ENCODE results near the gene APEH. TPM values are rescaled to one million over a fixed set of nuclear protein-coding genes. Genes with fewer than 3 reads are reported as not detected.

Gene APEH
- total RNA-seq, 1 experiment from 2014 or later = 87.5 TPM

DNA sequence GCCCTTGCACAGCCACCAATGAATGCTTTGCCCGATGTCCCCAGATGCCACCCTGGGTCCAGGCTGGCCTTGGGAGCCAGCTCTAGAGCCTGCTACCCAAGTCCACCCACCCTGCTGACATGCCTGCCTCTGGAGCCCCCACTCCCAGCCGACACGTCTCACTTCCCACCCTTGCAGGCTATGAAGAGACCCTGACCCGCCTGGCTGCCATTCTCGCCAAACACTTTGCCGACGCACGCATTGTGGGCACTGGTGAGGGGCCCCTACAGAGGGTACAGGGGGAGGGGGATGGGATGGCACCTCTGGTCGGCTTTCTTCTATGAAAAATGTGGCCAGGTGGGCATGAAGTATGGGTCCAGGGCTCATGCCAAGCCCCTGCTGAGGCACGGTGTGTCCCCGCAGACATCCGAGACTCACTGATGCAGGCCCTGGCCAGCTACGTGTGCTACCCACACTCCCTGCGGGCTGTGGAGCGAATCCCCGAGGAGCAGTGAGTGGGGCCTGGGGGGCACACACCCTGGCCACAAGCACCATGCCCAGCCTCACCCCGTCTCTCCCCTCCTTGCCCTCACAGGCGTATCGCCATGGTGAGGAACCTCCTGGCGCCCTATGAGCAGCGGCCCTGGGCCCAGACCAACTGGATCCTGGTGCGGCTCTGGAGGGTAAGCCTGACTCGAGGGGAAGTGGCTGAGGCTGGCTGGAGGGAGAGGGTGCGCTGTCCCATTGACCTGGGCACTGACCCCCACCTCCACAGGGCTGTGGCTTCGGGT, 39.4 kb downstream of the APEH start:
- H3K27me3 ChIP-seq = no peaks in the 10 kb centered on the region
- DNase-seq = no peak
- H3K36me3 ChIP-seq = no peaks in the 10 kb centered on the region
- no peaks in the 10 kb centered on the region for H3K9me3 ChIP-seq
- no peak overlapping the region for H3K4me3 ChIP-seq

DNA sequence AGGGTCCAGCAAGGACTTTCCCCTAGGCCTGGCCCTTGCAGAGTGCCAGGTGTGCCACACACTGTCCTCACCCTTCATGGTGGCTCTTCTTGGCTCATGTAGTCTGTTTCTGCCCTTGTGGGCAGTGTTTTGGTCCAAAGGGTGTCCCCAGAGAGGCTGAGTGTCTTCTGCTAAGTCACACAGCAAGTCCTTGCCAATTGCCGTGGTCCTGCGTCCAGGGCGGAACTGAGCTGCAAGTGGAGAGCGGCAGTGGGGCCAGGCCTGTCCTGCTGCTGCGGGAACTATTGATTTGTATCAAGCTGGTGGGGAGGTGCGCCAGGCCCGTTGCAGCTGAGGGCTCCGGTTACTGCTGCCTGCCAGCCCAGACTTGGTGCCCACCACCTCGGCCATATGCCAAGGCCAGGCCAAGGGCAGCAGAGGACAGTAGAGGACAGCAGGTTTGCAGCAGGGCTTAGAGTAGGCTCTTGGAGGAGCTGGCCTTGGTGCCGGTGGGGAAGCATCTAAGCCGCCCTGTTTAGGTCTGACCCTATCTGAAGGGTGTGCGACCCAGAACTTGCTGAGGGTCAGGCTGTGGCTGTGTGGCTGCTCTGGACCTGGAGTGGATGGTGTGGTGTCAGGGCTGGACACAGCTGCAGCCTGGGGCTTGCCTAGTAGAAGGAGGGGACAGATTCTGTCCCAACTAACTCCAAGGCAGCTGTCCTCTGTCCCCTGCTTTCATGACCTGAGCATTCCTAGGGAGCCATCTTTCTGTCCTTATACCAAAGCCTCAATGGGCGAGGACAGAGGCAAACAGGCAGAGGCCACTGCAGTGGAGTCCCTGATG, 40.8 kb downstream of the APEH start:
- H3K36me3 ChIP-seq = no peaks in the 10 kb centered on the region
- no peaks in the 10 kb centered on the region for H3K9me3 ChIP-seq
- no peak overlapping the region for H3K4me3 ChIP-seq
- no peaks in the 10 kb centered on the region for H3K27me3 ChIP-seq
- no peak for DNase-seq

DNA sequence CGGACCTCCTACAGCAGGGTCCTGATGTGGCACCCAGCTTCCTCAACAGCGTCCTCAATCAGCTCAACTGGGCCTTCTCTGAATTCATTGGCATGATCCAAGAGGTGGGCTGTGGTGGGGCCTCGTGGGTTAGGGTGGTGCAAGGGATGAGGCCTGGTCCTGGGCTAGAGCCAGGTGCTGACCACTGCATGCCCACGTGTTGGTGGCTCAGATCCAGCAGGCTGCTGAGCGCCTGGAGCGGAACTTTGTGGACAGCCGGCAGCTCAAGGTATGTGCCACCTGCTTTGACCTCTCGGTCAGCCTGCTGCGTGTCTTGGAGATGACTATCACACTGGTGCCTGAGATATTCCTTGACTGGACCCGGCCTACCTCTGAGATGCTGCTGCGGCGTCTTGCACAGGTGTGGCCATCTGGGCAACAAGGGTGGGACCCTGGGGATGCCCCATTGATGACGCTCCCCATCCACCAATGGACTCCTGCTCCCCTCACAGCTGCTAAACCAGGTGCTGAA, 41.5 kb downstream of the APEH start:
- no peaks in the 10 kb centered on the region for H3K9me3 ChIP-seq
- no peak for DNase-seq
- no peaks in the 10 kb centered on the region for H3K36me3 ChIP-seq
- H3K4me3 ChIP-seq = no peak overlapping the region
- no peaks in the 10 kb centered on the region for H3K27me3 ChIP-seq

DNA sequence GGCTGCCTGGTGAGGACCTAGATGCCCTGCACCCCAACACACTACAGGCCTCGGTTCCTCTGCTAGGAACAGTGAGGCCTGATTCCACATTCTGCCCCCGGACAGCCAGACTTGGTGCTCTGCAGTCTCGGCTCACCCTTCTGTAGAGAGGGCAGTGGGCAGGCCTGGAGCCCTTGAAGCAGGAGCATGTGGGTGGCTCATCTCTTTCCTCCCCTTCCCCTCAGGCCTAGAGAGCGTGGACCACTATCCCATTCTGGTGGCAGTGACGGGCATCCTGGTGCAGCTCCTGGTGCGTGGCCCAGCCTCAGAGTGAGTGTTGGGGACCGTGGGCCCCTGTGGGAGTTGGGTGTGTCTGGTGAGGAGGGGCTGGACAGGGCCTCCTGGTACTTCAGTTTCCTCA, 42.0 kb downstream of the APEH start:
- no peak for DNase-seq
- peaks cover under 1% of the 10 kb centered on the region; the same call in 1 of the 2 replicates for H3K36me3 ChIP-seq
- no peak overlapping the region for H3K4me3 ChIP-seq
- no peaks in the 10 kb centered on the region for H3K27me3 ChIP-seq
- no peaks in the 10 kb centered on the region for H3K9me3 ChIP-seq

DNA sequence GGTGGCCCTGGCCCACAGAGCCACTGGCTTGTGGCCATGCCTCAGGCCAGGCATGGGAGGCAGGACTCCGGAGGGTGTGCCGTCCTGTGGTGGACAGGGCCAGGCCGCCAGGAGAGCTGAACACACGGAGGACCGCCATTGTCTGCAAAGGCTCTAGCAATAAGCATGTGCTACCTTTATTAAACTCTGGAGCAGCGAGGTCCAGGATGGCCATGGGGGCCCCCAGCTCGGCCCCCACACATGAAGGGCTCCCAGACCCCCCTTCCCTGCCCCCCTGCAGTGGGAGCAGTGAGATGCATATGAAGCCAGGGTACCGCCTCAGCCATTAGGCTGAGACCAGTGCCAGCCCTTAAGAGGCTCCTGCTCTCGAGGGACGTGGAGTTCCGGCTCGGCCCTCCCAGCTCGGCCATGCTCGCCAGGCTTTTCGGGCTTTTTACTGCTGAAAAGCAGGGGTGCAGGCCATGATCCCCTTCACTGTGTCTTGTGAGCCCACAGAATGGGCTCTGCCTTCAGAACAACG, 42.6 kb downstream of the APEH start:
- no peak for DNase-seq
- Histone ChIP-seq H3K36me3 (peaks cover 3% of the 10 kb centered on the region; the same call in 1 of the 2 replicates), H3K4me3 (no peak overlapping the region), H3K9me3 (no peaks in the 10 kb centered on the region), H3K27me3 (no peaks in the 10 kb centered on the region)

DNA sequence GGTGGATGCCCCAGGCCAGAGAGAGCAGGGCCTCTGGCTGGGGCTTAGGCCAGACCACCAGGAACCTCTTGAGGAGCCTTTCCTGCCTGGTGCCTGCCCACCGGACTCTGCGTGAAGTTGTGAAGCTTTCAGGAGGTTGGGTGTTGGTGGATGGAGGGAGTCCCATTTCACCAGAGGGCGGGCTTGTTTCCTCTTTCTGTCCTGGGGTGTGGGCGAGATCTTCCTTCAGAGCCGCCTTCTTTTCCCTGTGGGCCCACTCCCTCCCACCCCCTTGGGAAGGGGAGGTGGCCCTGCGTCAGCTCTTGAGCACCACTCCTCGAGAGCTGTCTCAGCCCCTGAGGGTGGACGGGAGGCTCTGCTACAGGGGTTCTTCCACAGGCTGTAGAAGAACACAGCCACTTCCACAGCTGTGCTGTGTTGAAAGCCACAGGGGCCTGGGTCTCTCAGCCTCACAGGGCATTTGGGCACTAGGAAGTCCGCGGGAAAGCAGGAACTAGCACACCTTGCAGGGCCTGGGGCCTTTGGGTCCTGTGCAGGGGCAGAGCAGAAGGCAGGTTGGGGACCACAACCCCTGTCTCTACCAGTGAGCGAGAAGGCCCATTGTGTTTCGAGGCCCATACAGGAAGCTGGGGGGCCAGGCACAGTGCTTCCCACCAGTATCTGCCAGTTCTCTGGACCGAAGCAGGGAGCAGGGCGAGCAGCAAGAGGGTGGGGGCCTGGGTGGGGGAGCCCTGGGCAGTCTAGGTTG, 43.2 kb downstream of the APEH start:
- no peak for DNase-seq
- Histone ChIP-seq H3K4me3 (no peak overlapping the region), H3K27me3 (no peaks in the 10 kb centered on the region), H3K9me3 (no peaks in the 10 kb centered on the region), H3K36me3 (peaks cover 3% of the 10 kb centered on the region; the same call in 1 of the 2 replicates)

DNA sequence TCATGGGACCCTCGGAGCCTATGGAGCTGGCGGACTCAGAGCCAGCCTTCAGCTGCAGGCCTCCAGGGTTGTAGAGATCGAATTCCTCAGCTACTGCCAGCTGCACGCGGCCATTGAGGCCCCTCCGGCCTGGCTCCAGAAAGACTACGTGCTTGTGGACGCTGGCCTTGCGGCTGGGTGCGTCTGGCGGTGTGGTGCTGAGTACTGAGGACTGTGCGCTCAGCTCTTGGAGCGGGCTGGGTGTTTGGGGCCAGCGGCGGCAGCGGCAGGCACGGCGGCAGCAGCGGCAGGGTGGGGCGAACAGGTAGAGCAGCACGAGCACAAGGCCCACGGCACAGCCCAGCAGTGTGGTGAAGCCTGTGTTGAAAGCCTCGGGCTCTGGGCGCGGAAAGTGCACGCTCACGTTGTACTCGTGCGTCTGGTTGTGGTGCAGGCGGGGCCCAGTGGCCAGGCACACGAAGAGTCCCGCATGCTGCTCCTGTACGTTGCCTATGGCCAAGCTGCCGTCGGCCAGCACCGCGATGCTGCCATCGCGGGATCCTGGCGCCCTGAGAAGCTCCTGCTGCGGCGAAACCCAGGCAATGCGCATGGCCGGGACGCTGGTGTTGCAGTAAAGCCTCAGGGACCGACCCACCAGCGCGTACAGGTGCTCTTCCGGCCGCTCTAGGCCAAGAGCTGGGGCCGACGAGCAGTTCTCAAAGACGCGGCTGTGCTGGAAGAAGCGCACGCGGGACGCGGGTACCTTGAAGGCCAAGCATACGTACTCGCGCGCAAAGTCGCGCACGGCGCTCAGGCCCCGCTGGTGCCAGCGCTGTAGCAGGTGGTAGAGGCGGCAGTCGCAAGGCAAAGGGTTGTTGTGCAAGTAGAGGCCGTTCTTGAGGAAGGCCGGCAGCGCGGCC, 44.1 kb downstream of the APEH start:
- no peaks in the 10 kb centered on the region for H3K27me3 ChIP-seq
- no peaks in the 10 kb centered on the region for H3K9me3 ChIP-seq
- DNase-seq = no peak
- no peak overlapping the region for H3K4me3 ChIP-seq
- H3K36me3 ChIP-seq = peaks cover 3% of the 10 kb centered on the region; the same call in 1 of the 2 replicates

DNA sequence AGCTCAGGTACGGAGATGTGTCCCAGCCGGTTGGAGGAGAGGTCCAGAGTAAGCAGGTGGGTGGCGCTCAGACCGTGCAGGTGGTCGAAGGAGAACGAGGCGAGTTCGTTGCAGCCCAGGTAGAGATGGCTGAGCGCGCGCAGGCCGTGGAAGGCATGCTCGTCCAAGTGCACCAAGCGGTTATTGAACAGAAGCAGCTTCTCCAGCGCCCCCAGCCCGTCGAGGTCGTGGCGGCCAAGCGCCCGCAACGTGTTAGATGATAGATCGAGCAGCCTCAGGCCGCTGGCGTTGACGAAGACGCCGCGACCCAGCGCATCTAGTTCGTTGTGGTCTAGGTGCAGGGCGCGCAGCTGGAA, 44.7 kb downstream of the APEH start:
- Histone ChIP-seq H3K4me3 (no peak overlapping the region), H3K9me3 (no peaks in the 10 kb centered on the region), H3K27me3 (no peaks in the 10 kb centered on the region), H3K36me3 (peaks cover 3% of the 10 kb centered on the region; the same call in 1 of the 2 replicates)
- DNase-seq = no peak

DNA sequence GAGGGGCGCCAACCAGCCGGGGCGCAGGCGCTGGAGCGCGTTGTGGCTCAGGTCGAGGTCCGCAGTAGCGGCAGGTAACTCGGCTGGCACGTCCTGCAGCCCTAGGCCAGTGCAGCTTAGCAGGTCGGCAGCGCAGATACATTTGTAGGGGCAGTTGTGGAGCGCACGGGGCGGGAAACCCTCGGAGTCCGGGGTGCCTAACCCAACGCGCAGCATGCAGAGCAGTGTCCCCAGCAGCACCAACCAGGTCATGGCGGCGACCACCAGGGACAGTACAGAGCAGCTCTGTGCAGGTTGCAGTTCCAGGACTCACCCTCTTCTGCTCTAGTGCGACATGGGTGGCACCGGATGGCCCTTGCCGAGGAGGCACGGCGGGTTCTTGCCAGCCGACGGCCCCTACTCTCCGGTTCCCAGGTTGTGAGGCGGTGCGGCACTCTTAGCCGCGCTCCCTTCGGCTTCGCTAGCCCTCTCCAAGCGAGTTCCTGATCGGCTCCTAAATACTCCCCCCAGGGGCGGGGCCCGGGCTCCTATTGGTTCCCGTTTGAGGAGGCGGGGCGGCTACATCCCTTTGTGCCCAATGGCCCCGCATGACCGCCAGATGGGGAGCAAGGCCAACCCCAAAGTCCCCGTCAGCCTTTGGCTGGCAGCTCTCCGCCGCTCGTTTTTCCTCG, 45.2 kb downstream of the APEH start, which contains the start of gene AMIGO3:
AMIGO3 (minus strand) TSS at position 471 of the 671 bp plus-strand sequence; CDS start at position 252, 219 bp downstream.
- Histone ChIP-seq H3K9me3 (no peaks in the 10 kb centered on the region), H3K27me3 (no peaks in the 10 kb centered on the region), H3K4me3 (no peak within 1 kb of the TSS), H3K36me3 (peaks cover 3% of the 10 kb centered on the region; the same call in 1 of the 2 replicates)
- peak; percentile 74 for DNase-seq

DNA sequence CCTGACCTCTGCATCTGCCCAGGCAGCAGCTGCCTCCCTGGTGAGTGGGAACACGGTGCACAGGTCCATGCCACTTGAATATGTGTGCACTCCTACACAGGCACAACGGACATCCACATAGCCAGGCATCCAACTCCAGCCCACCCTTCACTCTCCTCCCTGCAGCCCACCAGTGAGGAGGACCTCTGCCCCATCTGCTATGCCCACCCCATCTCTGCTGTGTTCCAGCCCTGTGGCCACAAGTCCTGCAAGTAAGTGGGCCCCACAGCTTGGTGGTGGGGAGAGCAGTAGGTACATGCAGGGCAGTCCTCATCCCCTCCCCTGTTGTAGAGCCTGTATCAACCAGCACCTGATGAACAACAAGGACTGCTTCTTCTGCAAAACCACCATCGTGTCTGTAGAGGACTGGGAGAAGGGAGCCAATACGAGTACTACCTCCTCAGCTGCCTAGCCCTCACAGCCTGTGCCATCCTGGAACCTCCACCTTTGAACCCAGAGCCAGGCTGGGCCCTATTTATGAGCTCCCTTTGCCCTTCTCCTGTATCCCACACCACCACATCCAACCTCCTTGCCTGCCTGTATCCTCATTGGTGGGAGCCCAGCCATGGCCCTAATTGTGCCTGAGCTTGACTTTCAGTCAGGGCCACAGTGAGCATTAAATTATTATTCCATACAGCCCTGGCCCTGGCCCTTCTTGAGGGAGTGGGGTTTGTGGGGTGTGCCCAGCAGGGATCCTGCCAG, 46.9 kb downstream of the APEH start:
- no peak for DNase-seq
- no peaks in the 10 kb centered on the region for H3K9me3 ChIP-seq
- H3K4me3 ChIP-seq = no peak overlapping the region
- H3K27me3 ChIP-seq = no peaks in the 10 kb centered on the region
- peaks cover 3% of the 10 kb centered on the region; the same call in 1 of the 2 replicates for H3K36me3 ChIP-seq

DNA sequence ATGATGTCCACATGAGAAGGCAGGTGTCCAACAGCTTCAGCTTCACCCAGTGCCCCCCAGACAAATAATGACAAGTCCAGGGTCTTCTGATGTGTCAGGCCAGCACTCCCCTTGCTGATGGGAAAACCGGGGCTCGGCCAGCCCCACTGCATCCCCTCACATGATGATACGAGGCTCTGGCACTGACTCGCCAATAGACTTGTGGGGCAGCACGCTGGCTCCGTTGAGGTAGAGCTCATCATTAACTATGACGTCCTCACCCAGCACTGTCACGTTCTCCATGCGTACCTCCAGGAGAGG, 47.4 kb downstream of the APEH start:
- no peak overlapping the region for H3K4me3 ChIP-seq
- DNase-seq = no peak
- no peaks in the 10 kb centered on the region for H3K27me3 ChIP-seq
- H3K9me3 ChIP-seq = no peaks in the 10 kb centered on the region
- peaks cover 3% of the 10 kb centered on the region; the same call in 1 of the 2 replicates for H3K36me3 ChIP-seq

DNA sequence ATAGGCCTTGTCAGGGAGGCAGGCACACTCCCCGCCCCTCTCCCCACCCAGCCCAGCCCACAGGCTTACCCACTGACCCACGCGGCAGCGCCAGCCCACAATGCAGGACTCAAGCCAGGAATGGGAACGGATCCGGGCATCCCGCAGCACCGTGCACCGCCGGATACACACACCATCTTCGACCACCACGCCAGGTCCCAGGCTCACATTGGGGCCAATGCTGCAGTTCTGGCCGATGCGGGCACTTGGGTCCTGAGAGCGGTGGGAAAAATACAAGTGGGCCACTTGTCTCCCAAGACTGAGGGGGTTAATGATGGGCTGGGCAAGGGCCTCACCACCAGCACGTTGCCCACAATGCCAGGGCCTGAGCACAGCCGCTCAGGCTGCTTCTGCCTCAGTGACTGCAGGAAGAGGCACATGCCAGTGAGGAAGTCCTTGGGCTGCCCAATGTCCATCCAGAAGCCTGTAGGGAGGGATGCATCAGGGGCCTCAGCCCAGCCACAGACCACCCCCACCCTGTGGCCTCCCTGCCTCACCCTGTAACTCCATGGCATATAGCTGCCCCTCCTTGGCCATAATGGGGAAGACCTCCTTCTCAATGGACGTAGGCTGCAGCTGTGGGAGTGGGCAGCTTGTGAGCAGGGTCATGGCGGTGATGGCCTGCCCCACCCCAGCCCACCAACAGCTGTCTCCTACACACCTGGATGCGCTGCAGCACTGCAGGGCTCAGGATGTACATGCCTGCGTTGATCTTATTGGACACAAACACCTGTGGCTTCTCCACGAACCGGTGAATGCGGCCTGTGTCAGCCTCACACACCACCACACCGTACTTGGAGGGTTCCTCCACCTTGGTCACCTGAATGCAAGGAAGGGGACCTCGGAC, 48.0 kb downstream of the APEH start:
- no peak for DNase-seq
- no peaks in the 10 kb centered on the region for H3K27me3 ChIP-seq
- no peaks in the 10 kb centered on the region for H3K9me3 ChIP-seq
- no peak overlapping the region; the same call in 1 of the 2 replicates for H3K4me3 ChIP-seq
- peaks cover 3% of the 10 kb centered on the region; the same call in 1 of the 2 replicates for H3K36me3 ChIP-seq

DNA sequence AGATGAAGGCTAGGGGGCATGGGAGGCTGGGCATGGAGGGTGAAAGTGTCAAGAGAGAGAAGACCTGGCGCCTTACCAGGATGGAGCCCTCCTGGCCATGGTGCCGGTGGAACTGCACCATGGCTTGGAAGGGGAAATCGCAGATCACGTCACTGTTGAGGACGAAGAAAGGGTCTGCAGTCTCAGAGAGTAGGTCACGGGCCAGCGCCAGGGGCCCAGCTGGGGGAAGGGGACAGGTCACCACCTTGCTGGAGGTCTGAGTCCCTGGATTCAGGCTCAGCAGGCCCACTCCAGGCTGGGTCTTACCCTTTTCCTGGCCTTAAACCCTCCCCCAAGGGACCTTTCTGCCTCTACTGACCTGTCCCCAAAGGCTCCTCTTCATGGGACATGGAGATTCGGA, 48.7 kb downstream of the APEH start:
- no peaks in the 10 kb centered on the region for H3K27me3 ChIP-seq
- H3K36me3 ChIP-seq = peaks cover 3% of the 10 kb centered on the region; the same call in 1 of the 2 replicates
- no peak for DNase-seq
- H3K9me3 ChIP-seq = no peaks in the 10 kb centered on the region
- H3K4me3 ChIP-seq = peak overlapping the region; percentile 94

DNA sequence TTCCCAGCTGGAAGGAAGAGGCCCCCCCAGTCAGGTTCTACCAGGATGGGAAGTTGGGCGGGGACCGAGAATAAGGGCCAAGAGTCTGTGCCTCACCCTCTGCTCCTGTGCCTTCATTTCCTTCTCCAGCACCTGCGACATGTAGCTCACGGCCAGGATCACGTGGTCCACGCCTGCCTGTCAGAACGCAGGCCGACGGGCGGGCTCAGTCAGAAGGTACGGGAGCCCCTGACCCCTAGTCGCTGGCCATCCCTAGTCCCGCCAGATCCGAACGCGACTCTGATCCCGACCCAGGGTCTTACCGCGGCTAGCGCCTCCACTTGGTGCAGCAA, 49.1 kb downstream of the APEH start:
- Histone ChIP-seq H3K9me3 (no peaks in the 10 kb centered on the region), H3K36me3 (peaks cover 3% of the 10 kb centered on the region; the same call in 1 of the 2 replicates), H3K4me3 (peak overlapping the region; percentile 94), H3K27me3 (no peaks in the 10 kb centered on the region)
- peak; percentile 31 for DNase-seq
